Raji (cell line): Measurements from ENCODE around the gene LBX1.

Experiments
- POLR2A ChIP-seq: IDR thresholded peaks from 2 replicates; pipeline ENCODE4 v1.6.1; 2011; ENCODE audit warnings: low read depth, low read length, control low read depth; ENCODE audit not compliant: insufficient read depth

Gene LBX1

GRCh38 chr10:101233443-101233842, 4.2 kb upstream of the LBX1 start:
- no peak for TF ChIP-seq POLR2A

- no peak for TF ChIP-seq POLR2A
These were observed 2.8 kb upstream of the LBX1 start for GRCh38 chr10:101231912-101232689.

- no peak for TF ChIP-seq POLR2A
These were observed 1.8 kb upstream of the LBX1 start for GRCh38 chr10:101231092-101231491.

GRCh38 chr10:101230183-101230917, 1.1 kb upstream of the LBX1 start:
- no peak for TF ChIP-seq POLR2A

- TF ChIP-seq POLR2A: no peak
These were observed 347 bp downstream of the LBX1 start for GRCh38 chr10:101228966-101229265.

- no peak for TF ChIP-seq POLR2A
These were observed 904 bp downstream of the LBX1 start for GRCh38 chr10:101228153-101228965.

- no peak for TF ChIP-seq POLR2A
These were observed 1.7 kb downstream of the LBX1 start for GRCh38 chr10:101227429-101228152.

- no peak for TF ChIP-seq POLR2A
These were observed 2.5 kb downstream of the LBX1 start for GRCh38 chr10:101226491-101227428.

- TF ChIP-seq POLR2A: no peak
These were observed 3.3 kb downstream of the LBX1 start for GRCh38 chr10:101225846-101226421.

- no peak for TF ChIP-seq POLR2A
These were observed 4.1 kb downstream of the LBX1 start for GRCh38 chr10:101224910-101225823.

- no peak for TF ChIP-seq POLR2A
These were observed 5.0 kb downstream of the LBX1 start for GRCh38 chr10:101224060-101224909.
